DMS53 (cell line): ENCODE measurements around the gene DGKA.

ENCODE experiments used
- DNase-seq: peaks from one replicate; lab custom pipeline; 2025; lab: John Stamatoyannopoulos, UW

DGKA gene

GRCh38 chr12:55931780-55932550 lies 1.0 kb downstream of the DGKA start:
- DNase-seq: peak; percentile 54

DNA sequence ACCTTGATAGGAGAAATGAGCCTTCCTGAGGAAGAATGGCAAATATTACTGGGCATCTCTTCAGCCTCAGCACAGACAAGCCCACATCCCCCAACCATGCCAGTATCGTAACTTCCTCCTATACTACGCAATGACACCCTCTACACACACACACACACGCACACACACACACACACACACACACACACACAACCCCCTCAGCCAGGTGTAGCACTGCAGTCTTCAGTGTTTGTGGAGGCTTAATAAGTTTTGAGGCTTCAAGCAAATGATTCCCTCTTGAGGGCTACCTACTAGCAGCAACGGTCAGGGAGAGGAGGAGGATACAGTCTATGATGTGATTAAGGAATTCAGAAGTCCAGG lies 1.6 kb downstream of the DGKA start:
- peak; percentile 55 for DNase-seq

DNA sequence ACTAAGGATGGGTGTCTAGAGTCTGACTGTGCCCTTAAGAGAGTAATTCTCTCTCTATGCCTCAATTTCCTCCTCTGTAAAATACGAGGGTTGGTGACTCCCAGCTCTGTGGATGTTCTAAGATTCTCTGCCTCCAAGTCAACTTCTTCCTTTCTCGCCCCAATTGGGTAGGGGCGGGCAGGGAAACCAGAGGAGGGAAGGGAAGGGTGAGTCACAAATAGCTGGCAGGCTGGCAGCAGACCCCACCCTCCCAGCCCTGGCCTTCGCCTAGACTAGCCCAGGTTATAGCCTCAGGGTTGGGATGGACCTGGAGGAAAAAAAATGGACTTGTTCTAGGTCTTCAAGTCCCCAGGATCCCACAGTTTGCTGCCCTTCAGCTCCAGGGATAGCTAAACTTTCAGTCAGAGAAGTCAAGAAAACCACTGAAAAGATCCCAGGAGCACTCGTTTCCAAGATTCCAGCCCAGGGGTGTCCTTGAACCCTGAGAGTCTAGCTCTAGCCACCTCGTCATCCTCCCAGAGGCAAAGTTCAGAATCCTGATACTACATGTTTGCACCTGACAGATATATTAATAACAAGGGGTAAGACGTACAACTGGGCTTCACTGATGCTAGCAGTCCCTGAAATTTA lies 2.3 kb downstream of the DGKA start:
- no peak for DNase-seq

DNA sequence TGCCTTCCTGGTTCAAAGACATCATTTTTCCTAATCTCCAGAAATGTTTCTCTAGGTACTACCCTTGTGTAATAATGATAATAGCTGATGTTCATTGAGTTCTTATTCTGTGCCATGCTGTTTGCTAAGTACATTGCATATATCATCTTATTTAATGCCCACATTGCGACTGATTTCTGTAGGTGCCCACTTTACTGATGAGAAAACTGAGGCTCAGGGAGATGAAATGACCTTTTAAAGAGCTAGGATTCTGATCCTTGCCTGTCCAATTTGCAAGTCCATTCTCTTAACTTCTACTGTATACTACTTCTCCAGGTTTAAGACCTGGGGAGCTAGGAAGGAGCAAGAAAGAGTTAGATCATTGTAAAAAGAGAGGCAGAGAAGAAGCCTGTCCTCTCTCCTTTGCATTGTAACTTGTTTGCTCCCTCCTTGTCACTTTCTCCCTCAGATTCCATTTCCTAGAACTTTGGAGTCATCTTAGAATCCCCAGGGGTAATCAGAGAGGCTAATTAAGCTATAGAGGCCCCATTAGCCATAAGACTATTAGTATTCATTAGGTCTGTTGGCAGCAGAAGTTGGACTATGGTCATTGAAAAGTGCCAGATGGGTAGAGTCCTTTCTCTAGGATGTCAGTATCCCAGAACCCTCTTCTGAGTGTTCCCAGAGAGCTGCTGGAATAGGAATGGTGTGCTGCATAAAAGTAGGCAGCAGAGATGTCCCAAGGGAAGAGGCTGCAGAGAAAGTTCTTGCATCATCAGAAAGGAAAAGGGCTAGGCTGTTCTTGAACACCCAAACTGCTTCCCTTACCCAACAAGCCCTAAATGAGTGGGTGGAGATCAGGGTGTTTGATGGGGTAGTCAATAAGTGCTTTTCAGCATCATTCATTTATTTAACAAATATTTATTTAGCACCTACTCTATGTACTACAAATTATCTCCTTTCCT lies 3.1 kb downstream of the DGKA start:
- no peak for DNase-seq

DNA sequence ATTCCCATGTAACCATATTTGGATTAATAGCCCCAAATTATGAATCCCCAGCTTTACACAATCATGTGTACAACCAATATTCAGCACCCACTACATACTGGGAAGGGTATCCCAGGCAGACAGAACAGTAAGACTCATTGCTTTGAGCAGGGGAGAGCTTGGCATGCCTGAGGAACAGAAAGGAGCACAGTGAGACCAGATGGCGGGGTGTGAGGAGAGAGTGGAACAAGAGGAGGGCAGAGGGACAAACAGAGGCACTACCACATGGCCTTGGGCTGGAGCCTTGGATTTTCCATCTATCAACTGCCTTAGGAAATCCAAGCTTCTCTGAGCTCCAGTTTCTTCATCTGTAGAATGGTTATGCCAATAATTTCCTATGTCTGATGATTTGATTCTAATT lies 3.8 kb downstream of the DGKA start:
- no peak for DNase-seq

GRCh38 chr12:55935738-55936151 lies 4.8 kb downstream of the DGKA start:
- no peak for DNase-seq

DNA sequence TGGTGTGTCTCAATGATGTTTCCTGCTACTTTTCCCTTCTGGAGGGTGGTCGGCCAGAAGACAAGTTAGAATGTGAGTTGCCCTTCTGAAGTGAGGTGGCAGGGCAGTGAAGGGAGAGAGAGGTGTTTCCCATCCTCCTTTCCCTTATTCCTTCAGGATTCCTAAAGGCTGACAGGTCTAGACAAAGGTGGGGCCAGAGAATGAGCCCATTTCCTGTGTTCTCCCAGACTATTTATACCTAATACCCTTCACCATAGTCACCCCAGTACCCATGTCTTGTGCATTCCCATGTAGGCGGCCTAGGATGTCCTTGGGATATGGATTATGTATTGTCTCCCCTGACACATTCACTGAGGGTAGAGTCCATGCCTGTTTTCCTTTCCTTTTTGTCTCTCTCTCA lies 7.0 kb downstream of the DGKA start:
- DNase-seq: no peak

DNA sequence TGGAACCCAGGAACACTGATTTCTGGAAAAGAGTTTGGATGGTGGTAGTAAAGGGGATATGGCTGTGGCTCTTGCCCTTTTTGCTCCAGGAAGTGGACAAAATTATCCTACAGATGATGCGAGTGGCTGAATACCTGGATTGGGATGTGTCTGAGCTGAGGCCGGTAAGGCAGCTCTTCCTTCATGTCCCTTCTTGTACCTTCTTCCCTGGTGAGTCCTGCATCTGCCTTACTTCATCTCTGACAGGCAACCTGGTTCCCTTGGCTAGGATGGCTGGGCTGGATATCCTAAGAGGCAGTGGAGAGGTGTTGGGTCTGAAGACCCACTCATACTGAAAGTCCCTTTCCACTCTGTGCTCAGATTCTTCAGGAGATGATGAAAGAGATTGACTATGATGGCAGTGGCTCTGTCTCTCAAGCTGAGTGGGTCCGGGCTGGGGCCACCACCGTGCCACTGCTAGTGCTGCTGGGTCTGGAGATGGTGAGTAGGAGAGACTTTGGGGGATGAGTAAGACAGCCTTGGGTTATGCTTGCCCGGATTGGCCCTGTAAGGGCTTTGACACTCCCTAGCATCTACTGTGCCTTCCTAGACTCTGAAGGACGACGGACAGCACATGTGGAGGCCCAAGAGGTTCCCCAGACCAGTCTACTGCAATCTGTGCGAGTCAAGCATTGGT lies 8.0 kb downstream of the DGKA start:
- DNase-seq: no peak

DNA sequence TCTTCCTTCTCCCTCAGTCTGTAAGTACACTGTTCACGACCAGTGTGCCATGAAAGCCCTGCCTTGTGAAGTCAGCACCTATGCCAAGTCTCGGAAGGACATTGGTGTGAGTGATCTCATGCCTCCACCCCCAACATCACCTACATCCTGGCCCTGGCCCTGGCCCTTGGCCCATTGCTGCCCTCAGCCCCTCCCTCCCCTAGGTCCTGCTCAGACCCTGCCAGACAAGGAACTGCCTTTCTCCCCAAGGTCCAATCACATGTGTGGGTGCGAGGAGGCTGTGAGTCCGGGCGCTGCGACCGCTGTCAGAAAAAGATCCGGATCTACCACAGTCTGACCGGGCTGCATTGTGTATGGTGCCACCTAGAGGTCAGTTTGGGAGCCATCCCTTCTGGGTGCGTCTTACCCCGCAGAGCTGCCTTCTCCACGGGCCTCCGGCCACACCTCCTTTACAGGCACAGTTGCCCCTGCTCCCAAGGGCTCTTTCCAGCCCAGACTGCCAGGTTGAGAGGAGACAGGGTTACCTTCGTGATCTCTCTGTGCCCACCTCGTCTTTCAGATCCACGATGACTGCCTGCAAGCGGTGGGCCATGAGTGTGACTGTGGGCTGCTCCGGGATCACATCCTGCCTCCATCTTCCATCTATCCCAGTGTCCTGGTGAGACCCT lies 9.2 kb downstream of the DGKA start:
- peak; percentile 92 for DNase-seq

GRCh38 chr12:55942055-55942454 lies 11.1 kb downstream of the DGKA start:
- DNase-seq: no peak

DNA sequence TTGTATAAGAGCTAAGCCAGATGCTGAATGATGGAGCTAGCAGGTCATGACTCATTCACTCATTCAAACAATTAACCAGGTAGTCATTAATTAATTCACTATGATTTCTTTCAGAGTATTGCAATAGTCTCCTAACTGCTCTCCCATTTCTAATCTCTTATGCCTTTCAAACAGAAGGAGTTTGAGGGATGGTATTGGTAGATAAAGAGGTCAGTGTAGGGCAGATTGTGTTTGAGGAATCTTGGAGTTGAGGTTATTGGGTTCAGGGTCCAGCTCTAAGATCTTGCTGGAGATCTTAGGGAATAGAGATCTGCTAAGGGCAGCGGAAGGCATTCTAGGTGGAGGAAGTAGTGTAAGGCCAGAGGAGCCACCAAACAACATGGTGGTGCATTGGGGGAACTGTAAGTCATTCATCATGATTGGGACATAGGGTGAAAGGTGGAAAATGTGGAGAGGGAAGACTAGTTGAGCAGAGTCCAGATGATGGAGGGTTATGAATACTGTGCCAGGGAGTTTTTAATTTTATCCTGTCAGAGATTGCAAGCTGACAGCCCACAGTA lies 11.7 kb downstream of the DGKA start:
- no peak for DNase-seq

- no peak for DNase-seq
These were observed 15.6 kb downstream of the DGKA start for GRCh38 chr12:55946553-55946952.

DNA sequence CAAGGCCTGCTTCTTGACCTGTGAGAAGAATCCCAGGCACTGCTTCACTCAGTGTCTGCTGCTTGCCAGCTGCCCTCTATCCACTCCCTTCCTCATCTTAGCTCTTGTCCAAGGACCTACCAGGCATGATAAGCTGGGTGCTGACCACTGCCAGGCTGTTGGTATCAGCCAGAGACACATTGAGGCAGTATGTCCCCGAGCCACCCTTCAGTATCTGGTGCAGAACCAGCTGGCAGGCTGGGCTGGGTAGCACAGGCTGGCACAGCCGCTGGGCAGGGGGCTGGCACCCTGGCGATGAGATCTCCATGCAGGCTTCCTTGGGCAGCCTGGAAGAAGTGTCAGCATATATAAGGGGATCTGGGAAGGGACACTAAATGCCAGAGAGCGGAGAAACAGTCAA lies 24.4 kb downstream of the DGKA start:
- DNase-seq: no peak

- peak; percentile 73 for DNase-seq
These were observed 25.0 kb downstream of the DGKA start for GRCh38 chr12:55955800-55956508.

DNA sequence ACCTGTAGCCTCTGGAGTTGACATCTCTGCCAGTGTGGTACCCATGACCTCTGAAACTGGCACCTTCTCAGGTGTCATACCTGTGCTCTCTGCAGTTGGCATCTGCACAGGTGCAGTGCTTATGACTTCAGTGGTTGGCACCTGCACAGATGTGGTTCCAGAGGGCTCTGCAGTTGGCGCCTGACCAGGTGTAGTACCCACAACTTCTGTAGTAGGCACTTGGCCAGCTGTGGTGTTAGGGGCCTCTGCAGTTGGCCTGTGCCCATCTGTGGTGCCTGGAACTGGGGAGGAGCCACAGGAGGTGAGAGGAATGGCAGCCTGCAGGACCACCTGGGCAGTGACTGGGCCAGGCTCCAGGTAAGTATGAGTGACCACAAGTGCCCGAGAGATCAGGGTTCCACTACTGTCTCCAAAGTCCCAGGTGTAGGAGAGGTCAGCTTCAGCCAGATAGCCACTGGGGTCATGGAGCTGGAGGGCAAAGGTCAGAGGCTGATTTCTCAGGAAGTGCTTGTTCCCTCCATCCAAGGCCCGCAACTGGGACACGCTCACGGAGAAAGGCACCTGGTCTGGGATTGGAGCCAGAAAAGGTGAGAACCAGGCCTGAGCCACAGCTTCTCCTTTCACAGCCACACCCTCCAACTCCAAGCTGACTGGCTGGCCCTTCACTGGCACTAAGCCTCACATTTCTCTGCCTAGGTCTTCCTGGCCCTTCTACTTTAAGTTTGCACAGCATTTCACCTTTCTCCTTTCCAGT lies 26.3 kb downstream of the DGKA start:
- DNase-seq: no peak

DNA sequence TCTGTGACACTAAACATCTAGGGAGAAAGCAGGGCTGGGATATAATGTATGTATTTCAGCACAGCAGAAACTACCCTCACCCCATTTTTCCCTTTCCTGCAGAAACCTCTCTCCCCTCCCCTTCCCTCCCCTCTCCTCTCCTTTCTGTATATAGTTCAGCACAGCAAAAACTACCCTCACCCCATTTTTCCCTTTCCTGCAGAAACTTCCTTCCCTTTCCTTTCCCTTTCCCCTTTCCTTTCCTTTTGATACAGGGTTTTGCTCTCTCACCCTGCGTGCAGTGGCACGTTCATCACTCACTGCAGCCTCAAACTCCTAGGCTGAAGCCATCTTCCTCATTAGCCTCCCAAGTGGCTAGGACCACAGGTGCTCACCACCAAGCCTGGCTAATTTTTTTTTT lies 32.8 kb downstream of the DGKA start:
- no peak for DNase-seq

- no peak for DNase-seq
These were observed 34.3 kb downstream of the DGKA start for GRCh38 chr12:55965240-55965639.

DNA sequence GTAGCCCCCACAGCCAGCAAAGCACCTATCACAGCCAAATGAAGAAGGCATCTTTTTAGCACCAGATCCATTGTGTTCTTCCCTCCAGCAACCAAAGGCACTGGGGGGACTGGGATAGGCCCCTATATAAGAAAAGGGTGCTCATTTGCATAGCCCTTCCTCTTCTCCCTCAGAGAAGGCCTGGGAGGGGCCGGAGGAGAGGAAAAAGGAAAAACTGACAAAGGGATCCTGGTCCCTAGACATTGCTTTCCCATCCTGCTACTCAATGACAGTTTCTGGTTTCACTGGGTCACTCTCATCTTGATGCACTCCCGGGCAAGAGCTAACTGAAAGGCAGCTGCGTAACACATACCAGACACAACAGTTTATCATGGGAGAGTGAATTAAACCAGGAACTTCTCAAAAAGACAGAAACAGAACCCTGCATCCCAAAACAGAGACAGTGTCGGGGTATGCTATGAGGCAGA lies 35.0 kb downstream of the DGKA start, which contains the start of gene PMEL:
Gene PMEL, minus strand, starts transcription at position 102 of the 467 bp plus-strand sequence. Its CDS starts 31 bp downstream, at position 71.
- peak; percentile 64 for DNase-seq

DNA sequence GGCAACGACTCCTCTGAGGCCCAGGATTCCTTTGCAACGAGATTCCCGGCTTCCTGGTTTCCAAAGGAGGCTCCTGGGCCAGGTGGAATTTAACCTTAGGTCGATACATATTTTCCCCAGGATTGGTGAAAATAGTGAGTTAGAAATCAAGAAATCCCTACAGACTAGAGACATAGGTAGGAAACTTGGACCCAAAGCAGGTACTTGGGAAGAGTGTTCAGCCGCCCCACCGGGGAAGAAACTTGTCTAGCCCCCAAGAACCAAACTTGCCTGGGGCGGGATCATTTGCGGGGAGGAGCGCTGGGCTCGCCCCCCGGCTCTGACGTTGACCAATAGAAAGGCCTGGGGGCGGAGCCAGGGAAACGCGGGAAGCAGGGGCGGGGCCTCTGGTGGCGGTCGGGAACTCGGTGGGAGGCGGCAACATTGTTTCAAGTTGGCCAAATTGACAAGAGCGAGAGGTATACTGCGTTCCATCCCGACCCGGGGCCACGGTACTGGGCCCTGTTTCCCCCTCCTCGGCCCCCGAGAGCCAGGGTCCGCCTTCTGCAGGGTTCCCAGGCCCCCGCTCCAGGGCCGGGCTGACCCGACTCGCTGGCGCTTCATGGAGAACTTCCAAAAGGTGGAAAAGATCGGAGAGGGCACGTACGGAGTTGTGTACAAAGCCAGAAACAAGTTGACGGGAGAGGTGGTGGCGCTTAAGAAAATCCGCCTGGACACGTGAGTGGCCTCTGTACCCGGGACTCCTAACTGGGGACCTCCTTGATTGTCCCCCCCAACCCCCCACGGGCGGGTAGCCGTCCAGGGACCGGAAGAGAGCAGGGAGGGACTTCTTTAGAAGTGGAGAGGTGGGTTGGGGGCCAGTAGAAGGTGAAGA lies 35.7 kb downstream of the DGKA start, which contains the start of gene CDK2:
Gene CDK2, plus strand, starts transcription at position 423 of the 874 bp plus-strand sequence. Its CDS starts 179 bp downstream, at position 602.
- DNase-seq: peak; percentile 91
